Astrocyte (in vitro differentiated cells and primary cell): Measurements from ENCODE around the gene CDKAL1. TPM values are rescaled to one million over a fixed set of nuclear protein-coding genes. Genes with fewer than 3 reads are reported as not detected.

Source experiments
- DNase-seq: peaks from one replicate; pipeline ENCODE4 v3.0.0-alpha.2; 2010; ENCODE audit warnings: low read depth
- FAIRE-seq: peaks from 2 replicates; lab custom pipeline; 2011; peaks lifted over from hg19 to GRCh38; lab: Jason Lieb, UNC
- H2AFZ ChIP-seq: 2 replicates; pipeline ENCODE4 v1.6.0; 2012; ENCODE audit warnings: low read depth, low read length, inconsistent platforms
- H3K27ac ChIP-seq: 2 replicates; pipeline ENCODE4 v1.5.1; 2011; ENCODE audit warnings: low read depth, low read length, inconsistent platforms
- H3K27me3 ChIP-seq: 2 replicates; pipeline ENCODE4 v1.6.0; 2011; ENCODE audit warnings: low read length, inconsistent platforms; ENCODE audit not compliant: insufficient read depth
- H3K36me3 ChIP-seq: 2 replicates; pipeline ENCODE4 v1.5.1; 2011; ENCODE audit warnings: low read length, inconsistent platforms; ENCODE audit not compliant: insufficient read depth
- H3K4me1 ChIP-seq: 2 replicates; pipeline ENCODE4 v1.5.1; 2011; ENCODE audit warnings: low read length, inconsistent platforms; ENCODE audit not compliant: insufficient read depth
- H3K4me2 ChIP-seq: 2 replicates; pipeline ENCODE4 v1.6.0; 2012; ENCODE audit warnings: low read length, inconsistent platforms
- H3K4me3 ChIP-seq: 2 replicates; pipeline ENCODE4 v1.5.1; 2011; ENCODE audit warnings: low read depth, mild to moderate bottlenecking, low read length, inconsistent platforms; ENCODE audit not compliant: insufficient read depth
- H3K79me2 ChIP-seq: 2 replicates; pipeline ENCODE4 v1.6.0; 2012; ENCODE audit warnings: mild to moderate bottlenecking, low read length, inconsistent platforms; ENCODE audit not compliant: insufficient read depth
- H3K9ac ChIP-seq: 2 replicates; pipeline ENCODE4 v1.6.0; 2012; ENCODE audit warnings: mild to moderate bottlenecking, low read length, inconsistent platforms
- H3K9me3 ChIP-seq: 2 replicates; pipeline ENCODE4 v1.5.1; 2012; ENCODE audit warnings: low read depth, mild to moderate bottlenecking, low read length, inconsistent platforms; ENCODE audit not compliant: insufficient read depth
- H4K20me1 ChIP-seq: 2 replicates; pipeline ENCODE4 v1.6.0; 2012; ENCODE audit warnings: low read length, inconsistent platforms; ENCODE audit not compliant: insufficient read depth
- H3K27ac Mint-ChIP-seq: one replicate; pipeline ENCODE4 v1.8.0; 2021; ENCODE audit warnings: mild to moderate bottlenecking, mixed read lengths; ENCODE audit not compliant: unreplicated experiment
- H3K27me3 Mint-ChIP-seq: one replicate; pipeline ENCODE4 v1.8.0; 2021; ENCODE audit warnings: low read depth, mixed read lengths; ENCODE audit not compliant: unreplicated experiment
- H3K36me3 Mint-ChIP-seq: one replicate; pipeline ENCODE4 v1.8.0; 2021; ENCODE audit warnings: low read depth, mixed read lengths; ENCODE audit not compliant: unreplicated experiment
- H3K4me1 Mint-ChIP-seq: one replicate; pipeline ENCODE4 v1.8.0; 2021; ENCODE audit warnings: low read depth, mixed read lengths; ENCODE audit not compliant: unreplicated experiment
- H3K4me3 Mint-ChIP-seq: one replicate; pipeline ENCODE4 v1.8.0; 2021; ENCODE audit warnings: mild to moderate bottlenecking, moderate library complexity, mixed read lengths; ENCODE audit not compliant: unreplicated experiment
- H3K9me3 Mint-ChIP-seq: one replicate; pipeline ENCODE4 v1.8.0; 2021; ENCODE audit warnings: mild to moderate bottlenecking, mixed read lengths; ENCODE audit not compliant: unreplicated experiment
- CTCF ChIP-seq: IDR thresholded peaks from 2 replicates; pipeline ENCODE4 v1.5.1; 2011; ENCODE audit warnings: low read depth, mild to moderate bottlenecking, inconsistent platforms, low read length, moderate library complexity; ENCODE audit not compliant: insufficient read depth
- EZH2 ChIP-seq: IDR thresholded peaks from 2 replicates; pipeline ENCODE4 v1.6.1; 2012; ENCODE audit warnings: mild to moderate bottlenecking, low read length, inconsistent platforms; ENCODE audit not compliant: insufficient read depth
- total RNA-seq: library from RNA; stranded (reverse); gene quantifications from 2 replicates; pipeline ENCODE4 v1.2.1, GENCODE V29; 2021

Gene CDKAL1
- total RNA-seq, 1 donor from 2014 or later: 13.7 TPM

- no peaks in the 10 kb centered on the region for H3K79me2 ChIP-seq
- H3K4me2 ChIP-seq: no peak overlapping the region
- Mint-ChIP-seq H3K27ac (no peak overlapping the region), H3K4me1 (no peaks in the 10 kb centered on the region), H3K36me3 (peaks cover 5% of the 10 kb centered on the region), H3K27me3 (no peaks in the 10 kb centered on the region), H3K9me3 (peaks cover 7% of the 10 kb centered on the region), H3K4me3 (no peak overlapping the region)
- H3K9ac ChIP-seq: no peak overlapping the region
- no peak overlapping the region for H2AFZ ChIP-seq
- H3K9me3 ChIP-seq: no peaks in the 10 kb centered on the region
- TF ChIP-seq CTCF (no peak), EZH2 (no peak)
- H3K36me3 ChIP-seq: no peaks in the 10 kb centered on the region
- FAIRE-seq (no peak), DNase-seq (no peak)
- H4K20me1 ChIP-seq: no peaks in the 10 kb centered on the region
- H3K27ac ChIP-seq: no peak overlapping the region
- no peaks in the 10 kb centered on the region for H3K27me3 ChIP-seq
- no peaks in the 10 kb centered on the region for H3K4me1 ChIP-seq
- no peak overlapping the region for H3K4me3 ChIP-seq
Observed at GRCh38 chr6:21238208-21238607, 704.0 kb downstream of the CDKAL1 start.

- Histone ChIP-seq H3K79me2 (no peaks in the 10 kb centered on the region), H3K4me1 (no peaks in the 10 kb centered on the region), H4K20me1 (no peaks in the 10 kb centered on the region), H3K9ac (no peak overlapping the region), H3K36me3 (no peaks in the 10 kb centered on the region), H3K4me3 (no peak overlapping the region), H2AFZ (no peak overlapping the region), H3K4me2 (no peak overlapping the region), H3K9me3 (no peaks in the 10 kb centered on the region), H3K27ac (no peak overlapping the region), H3K27me3 (no peaks in the 10 kb centered on the region)
- DNase-seq: no peak
- no peak for TF ChIP-seq EZH2
- TF ChIP-seq CTCF: no peak
- no peaks in the 10 kb centered on the region for H3K4me1 Mint-ChIP-seq
- no peaks in the 10 kb centered on the region for H3K27me3 Mint-ChIP-seq
- FAIRE-seq: no peak
- H3K36me3 Mint-ChIP-seq: no peaks in the 10 kb centered on the region
- peaks cover 5% of the 10 kb centered on the region for H3K9me3 Mint-ChIP-seq
- H3K4me3 Mint-ChIP-seq: no peak overlapping the region
- no peak overlapping the region for H3K27ac Mint-ChIP-seq
Observed at GRCh38 chr6:21240709-21241108, 706.5 kb downstream of the CDKAL1 start.

- no peaks in the 10 kb centered on the region for H3K27me3 Mint-ChIP-seq
Observed at GRCh38 chr6:21241231-21242130, 707.2 kb downstream of the CDKAL1 start.

More at GRCh38 chr6:21241231-21242130, 707.2 kb downstream of the CDKAL1 start:
- Histone ChIP-seq H2AFZ (no peak overlapping the region), H3K4me2 (no peak overlapping the region), H3K9ac (no peak overlapping the region), H3K27me3 (no peaks in the 10 kb centered on the region), H4K20me1 (no peaks in the 10 kb centered on the region), H3K27ac (no peak overlapping the region), H3K9me3 (no peaks in the 10 kb centered on the region), H3K36me3 (no peaks in the 10 kb centered on the region), H3K79me2 (no peaks in the 10 kb centered on the region), H3K4me1 (no peaks in the 10 kb centered on the region), H3K4me3 (no peak overlapping the region)
- Mint-ChIP-seq H3K4me3 (no peak overlapping the region), H3K27ac (no peak overlapping the region), H3K4me1 (no peaks in the 10 kb centered on the region), H3K9me3 (peaks cover 5% of the 10 kb centered on the region), H3K36me3 (no peaks in the 10 kb centered on the region)
- DNase-seq (no peak), FAIRE-seq (no peak)
- TF ChIP-seq CTCF (no peak), EZH2 (no peak)
